Activated T-helper 2 cell treated with anti-CD3 and anti-CD28 coated beads, Interferon-gamma antibody, Interleukin-2, Interleukin-4, amounts not matched to agents 10 μg/mL and 5 μg/mL and 100 μg/mL, durations not matched to agents 14 hours and 24 hours and 36 hours (primary cell): Measurements from ENCODE around the gene DPYSL5. TPM values are rescaled to one million over a fixed set of nuclear protein-coding genes. Genes with fewer than 3 reads are reported as not detected.
A peak's percentile ranks its signal among the peaks of the same experiment; 100 is the strongest.

Experiments used
- DNase-seq: peaks from one replicate; pipeline ENCODE4 v3.0.0; 2021; ENCODE audit warnings: low spot score
- H3K27ac Mint-ChIP-seq: one replicate; pipeline ENCODE4 v1.8.0; 2021; ENCODE audit warnings: mixed read lengths
- H3K27me3 Mint-ChIP-seq: one replicate; pipeline ENCODE4 v1.8.0; 2021; ENCODE audit warnings: low read depth, mixed read lengths
- H3K36me3 Mint-ChIP-seq: one replicate; pipeline ENCODE4 v1.8.0; 2021; ENCODE audit warnings: low read depth, mixed read lengths
- H3K4me1 Mint-ChIP-seq: one replicate; pipeline ENCODE4 v1.8.0; 2021; ENCODE audit warnings: low read depth, mixed read lengths
- H3K4me3 Mint-ChIP-seq: one replicate; pipeline ENCODE4 v1.8.0; 2021; ENCODE audit warnings: low read depth, mild to moderate bottlenecking, moderate library complexity, mixed read lengths
- H3K9me3 Mint-ChIP-seq: one replicate; pipeline ENCODE4 v1.8.0; 2021; ENCODE audit warnings: mixed read lengths
- intact Hi-C: fragments of 100-400 bp; cut with micrococcal nuclease; formaldehyde crosslinking; loops from one replicate; pipeline ENCODE4 v1.15.1; 2023
- total RNA-seq: library from RNA; stranded (reverse); gene quantifications from 2 replicates; pipeline ENCODE4 v1.2.3, GENCODE V29; 2022

DPYSL5 gene
- total RNA-seq, 1 donor from 2014 or later: not detected

GRCh38 chr2:26816893-26817292, 31.0 kb upstream of the DPYSL5 start:
- Mint-ChIP-seq H3K9me3 (no peaks in the 10 kb centered on the region), H3K36me3 (no peaks in the 10 kb centered on the region), H3K27ac (no peak overlapping the region), H3K4me3 (no peak overlapping the region), H3K27me3 (peaks cover 18% of the 10 kb centered on the region), H3K4me1 (no peaks in the 10 kb centered on the region)
- DNase-seq: no peak
- intact Hi-C loops: no loop called here

GRCh38 chr2:26818255-26818654, 29.7 kb upstream of the DPYSL5 start:
- H3K4me3 Mint-ChIP-seq: no peak overlapping the region
- H3K27me3 Mint-ChIP-seq: peaks cover 13% of the 10 kb centered on the region
- H3K36me3 Mint-ChIP-seq: no peaks in the 10 kb centered on the region
- H3K4me1 Mint-ChIP-seq: no peaks in the 10 kb centered on the region
- H3K9me3 Mint-ChIP-seq: no peaks in the 10 kb centered on the region
- H3K27ac Mint-ChIP-seq: no peak overlapping the region
- intact Hi-C loops: no loop called here
- DNase-seq: no peak

- no peak for DNase-seq
- H3K9me3 Mint-ChIP-seq: no peaks in the 10 kb centered on the region
- H3K27me3 Mint-ChIP-seq: peaks cover 13% of the 10 kb centered on the region
- H3K4me3 Mint-ChIP-seq: no peak overlapping the region
- H3K36me3 Mint-ChIP-seq: no peaks in the 10 kb centered on the region
- no peak overlapping the region for H3K27ac Mint-ChIP-seq
- no peaks in the 10 kb centered on the region for H3K4me1 Mint-ChIP-seq
- intact Hi-C loops: no loop called here
These were observed 29.0 kb upstream of the DPYSL5 start for GRCh38 chr2:26818972-26819371.

GRCh38 chr2:26820932-26821331, 27.0 kb upstream of the DPYSL5 start:
- Mint-ChIP-seq H3K4me1 (no peaks in the 10 kb centered on the region), H3K9me3 (no peaks in the 10 kb centered on the region), H3K4me3 (no peak overlapping the region), H3K36me3 (no peaks in the 10 kb centered on the region), H3K27ac (no peak overlapping the region), H3K27me3 (peaks cover 11% of the 10 kb centered on the region)
- intact Hi-C loops: no loop called here
- no peak for DNase-seq

GRCh38 chr2:26822877-26823276, 25.1 kb upstream of the DPYSL5 start:
- H3K4me3 Mint-ChIP-seq: no peak overlapping the region
- no peaks in the 10 kb centered on the region for H3K36me3 Mint-ChIP-seq
- no peaks in the 10 kb centered on the region for H3K4me1 Mint-ChIP-seq
- intact Hi-C loops: no loop called here
- peaks cover 7% of the 10 kb centered on the region for H3K27me3 Mint-ChIP-seq
- no peak for DNase-seq
- H3K27ac Mint-ChIP-seq: no peak overlapping the region
- H3K9me3 Mint-ChIP-seq: no peaks in the 10 kb centered on the region

GRCh38 chr2:26838121-26838906, 9.6 kb upstream of the DPYSL5 start:
- Mint-ChIP-seq H3K27ac (no peak overlapping the region), H3K4me1 (no peaks in the 10 kb centered on the region), H3K4me3 (no peak overlapping the region), H3K27me3 (peaks cover 30% of the 10 kb centered on the region), H3K36me3 (no peaks in the 10 kb centered on the region), H3K9me3 (no peaks in the 10 kb centered on the region)
- intact Hi-C loops: no loop called here
- no peak for DNase-seq

GRCh38 chr2:26840937-26841610, 6.9 kb upstream of the DPYSL5 start:
- intact Hi-C loops: no loop called here
- Mint-ChIP-seq H3K27me3 (peaks cover 39% of the 10 kb centered on the region), H3K4me3 (no peak overlapping the region), H3K27ac (no peak overlapping the region), H3K36me3 (no peaks in the 10 kb centered on the region), H3K9me3 (no peaks in the 10 kb centered on the region), H3K4me1 (no peaks in the 10 kb centered on the region)
- DNase-seq: no peak

- Mint-ChIP-seq H3K27ac (no peak overlapping the region), H3K27me3 (peaks cover 49% of the 10 kb centered on the region), H3K4me3 (no peak overlapping the region), H3K36me3 (no peaks in the 10 kb centered on the region), H3K4me1 (peaks cover 3% of the 10 kb centered on the region), H3K9me3 (no peaks in the 10 kb centered on the region)
- intact Hi-C loops: no loop called here
- DNase-seq: no peak
These were observed 4.9 kb upstream of the DPYSL5 start for GRCh38 chr2:26843041-26843440.

- Mint-ChIP-seq H3K27ac (no peak overlapping the region), H3K9me3 (no peaks in the 10 kb centered on the region), H3K27me3 (peaks cover 40% of the 10 kb centered on the region), H3K36me3 (no peaks in the 10 kb centered on the region), H3K4me1 (peaks cover 3% of the 10 kb centered on the region), H3K4me3 (no peak overlapping the region)
- no peak for DNase-seq
- intact Hi-C loops: loop anchor here (5.0 kb wide), 2 partner anchors 77 to 172 kb away; no protein-coding TSS in a partner anchor
These were observed 2.9 kb upstream of the DPYSL5 start for GRCh38 chr2:26845021-26845420.

GRCh38 chr2:26846334-26847306, 1.3 kb upstream of the DPYSL5 start:
- Mint-ChIP-seq H3K9me3 (no peaks in the 10 kb centered on the region), H3K27me3 (peaks cover 53% of the 10 kb centered on the region), H3K27ac (no peak overlapping the region), H3K36me3 (no peaks in the 10 kb centered on the region), H3K4me3 (peak overlapping the region; percentile 42), H3K4me1 (peaks cover 3% of the 10 kb centered on the region)
- intact Hi-C loops: loop anchor here (1.0 to 5.0 kb wide), 3 partner anchors 76 to 171 kb away; no protein-coding TSS in a partner anchor
- peak; percentile 37 for DNase-seq

- H3K4me1 Mint-ChIP-seq: peaks cover 3% of the 10 kb centered on the region
- H3K4me3 Mint-ChIP-seq: peak overlapping the region; percentile 26
- no peaks in the 10 kb centered on the region for H3K36me3 Mint-ChIP-seq
- no peak overlapping the region for H3K27ac Mint-ChIP-seq
- no peak for DNase-seq
- H3K9me3 Mint-ChIP-seq: no peaks in the 10 kb centered on the region
- intact Hi-C loops: loop anchor here (5.0 kb wide), 2 partner anchors 75 to 170 kb away; no protein-coding TSS in a partner anchor
- H3K27me3 Mint-ChIP-seq: peaks cover 59% of the 10 kb centered on the region
These were observed 651 bp upstream of the DPYSL5 start for GRCh38 chr2:26847307-26847654.

GRCh38 chr2:26848336-26849055, 564 bp downstream of the DPYSL5 start:
- H3K4me1 Mint-ChIP-seq: peaks cover 3% of the 10 kb centered on the region
- DNase-seq: no peak

More at GRCh38 chr2:26848336-26849055, 564 bp downstream of the DPYSL5 start:
- H3K27me3 Mint-ChIP-seq: peaks cover 62% of the 10 kb centered on the region
- no peak overlapping the region for H3K27ac Mint-ChIP-seq
- intact Hi-C loops: loop anchor here (5.0 kb wide), 2 partner anchors 74 to 169 kb away; no protein-coding TSS in a partner anchor
- H3K9me3 Mint-ChIP-seq: no peaks in the 10 kb centered on the region
- no peaks in the 10 kb centered on the region for H3K36me3 Mint-ChIP-seq
- H3K4me3 Mint-ChIP-seq: peak overlapping the region; percentile 21
